ENCODE measurements around the gene PREB. TPM values are rescaled to one million over a fixed set of nuclear protein-coding genes. Genes with fewer than 3 reads are reported as not detected.

The PREB gene
- total and polyA plus RNA-seq, 2 of the 13 experiments (the other 11 are each of a cell fraction or from before 2014, with no cell fraction given) = 112 to 192 TPM

- DNase-seq (ENCODE audit: low spot score) (no peak), FAIRE-seq (no peak), ATAC-seq (no peak)
- Histone ChIP-seq H3K27me3 (ENCODE audit: control insufficient read depth in 1 of 2, insufficient read depth in 2 of 2, low read length in 2 of 2) (no peaks in the 10 kb centered on the region), H3K36me3 (replicated peaks in 1 of 2; ENCODE audit: control insufficient read depth in 1 of 2, insufficient read depth in 2 of 2, low read length in 2 of 2) (no peaks in the 10 kb centered on the region; a peak in 1 of 5 replicates), H3K4me1 (ENCODE audit: insufficient read depth, low read length) (peaks cover 100% of the 10 kb centered on the region), H3K27ac (ENCODE audit: extremely low read length, insufficient read depth, low read length) (peak overlapping the region; percentile 94), H2AFZ (ENCODE audit: low read length) (no peak overlapping the region), H4K20me1 (ENCODE audit: insufficient read depth, low read length) (no peaks in the 10 kb centered on the region), H3K4me3 (replicated peaks in 1 of 3; ENCODE audit: insufficient read depth in 1 of 3, low read depth in 2 of 3, low read length in 3 of 3) (no peak overlapping the region), H3K9ac (ENCODE audit: insufficient read depth, low read depth, low read length) (peak overlapping the region; percentile 71), H3K9me3 (ENCODE audit: low read length) (no peaks in the 10 kb centered on the region), H3K4me2 (ENCODE audit: low read depth, low read length) (peak overlapping the region; percentile 55), H3K79me2 (ENCODE audit: insufficient read depth, low read length) (no peaks in the 10 kb centered on the region)
- POLR2A ChIA-PET = interaction anchor here (0.7 to 3.8 kb wide), 7 partner anchors 8 to 91 kb away, joined by 3 to 19 read pairs (median 5); partner anchors contain the start of genes ABHD1, KHK and PREB
- WGBS (ENCODE audit: low lambda C conversion rate) = 97% methylated on average over 3 of the region's 3 CpGs
- TF ChIP-seq ZNF770 (CRISPR knock-in tag; IDR thresholded peaks at IDR 0.05) (peak; percentile 95), ZNF337 (CRISPR knock-in tag; IDR thresholded peaks at IDR 0.05; ENCODE audit: borderline replicate concordance, low read depth) (no peak), ZNF816 (CRISPR knock-in tag; IDR thresholded peaks at IDR 0.05; ENCODE audit: borderline replicate concordance) (peak; percentile 55; the same call in 1 of the 2 replicates)
- CTCF ChIA-PET (ENCODE audit: low intra/inter-chr PET ratio, low total read pairs) = no interaction called here
- intact Hi-C loops (cut with micrococcal nuclease; ENCODE audit: unreplicated experiment) = no loop called here
- in situ Hi-C loops (cut with HindIII; ENCODE audit: extremely low pct_ligation_motif_present, low pct_unique_long_range_greater_than_20kb) = no loop called here
- no TSS peak for BruUV-seq (replicated peaks)
Measured at GRCh38 chr2:27178469-27178868, 44.0 kb upstream of the PREB start.

All from HepG2 (cell line).